Neural progenitor cell (in vitro differentiated cells): Measurements from ENCODE around the gene MSI1.

Experiments used
- CTCF ChIP-seq: fragments of 200-600 bp; sonication (generic); IDR thresholded peaks from 2 replicates; pipeline ENCODE4 v1.5.1; 2017; ENCODE audit warnings: antibody characterized with exemption, mild to moderate bottlenecking
- EZH2phosphoT487 ChIP-seq: fragments of 200-600 bp; sonication (generic); IDR thresholded peaks from 2 replicates; pipeline ENCODE4 v1.6.1; 2017; ENCODE audit warnings: antibody characterized with exemption

GRCh38 chr12:120365675-120366340 lies 3.2 kb downstream of the MSI1 start:
- TF ChIP-seq CTCF (no peak), EZH2phosphoT487 (no peak)
